NCI-H1048 (cell line): ENCODE results near the gene PECR.

Experiments
- DNase-seq: peaks from one replicate; lab custom pipeline; 2025; lab: John Stamatoyannopoulos, UW

The PECR gene

GRCh38 chr2:216071111-216071851 is 10.3 kb downstream of the PECR start:
- no peak for DNase-seq

- DNase-seq = no peak
Observed at GRCh38 chr2:216070195-216070594, 11.4 kb downstream of the PECR start.

GRCh38 chr2:216069028-216069427 is 12.6 kb downstream of the PECR start:
- no peak for DNase-seq

GRCh38 chr2:216066230-216066629 is 15.4 kb downstream of the PECR start:
- no peak for DNase-seq

GRCh38 chr2:216064665-216065064 is 16.9 kb downstream of the PECR start:
- DNase-seq = no peak

- no peak for DNase-seq
Observed at GRCh38 chr2:216064014-216064630, 17.5 kb downstream of the PECR start.

GRCh38 chr2:216059233-216059834 is 22.3 kb downstream of the PECR start:
- DNase-seq = no peak

GRCh38 chr2:216057688-216058193 is 23.9 kb downstream of the PECR start:
- DNase-seq = no peak

- no peak for DNase-seq
Observed at GRCh38 chr2:216056739-216057138, 24.9 kb downstream of the PECR start.

- DNase-seq = no peak
Observed at GRCh38 chr2:216055680-216056079, 25.9 kb downstream of the PECR start.

GRCh38 chr2:216052420-216052819 is 29.2 kb downstream of the PECR start:
- DNase-seq = no peak

GRCh38 chr2:216051350-216051749 is 30.3 kb downstream of the PECR start:
- DNase-seq = no peak

GRCh38 chr2:216049452-216049851 is 32.2 kb downstream of the PECR start:
- no peak for DNase-seq

GRCh38 chr2:216047397-216047796 is 34.2 kb downstream of the PECR start:
- no peak for DNase-seq

GRCh38 chr2:216044883-216045486 is 36.6 kb downstream of the PECR start:
- no peak for DNase-seq

- DNase-seq = no peak
Observed at GRCh38 chr2:216043949-216044348, 37.7 kb downstream of the PECR start.

- DNase-seq = no peak
Observed at GRCh38 chr2:216041438-216041837, 40.2 kb downstream of the PECR start.

GRCh38 chr2:216039918-216040317 is 41.7 kb downstream of the PECR start:
- no peak for DNase-seq

- no peak for DNase-seq
Observed at GRCh38 chr2:216034065-216034464, 47.5 kb downstream of the PECR start.

GRCh38 chr2:216033403-216033802 is 48.2 kb downstream of the PECR start:
- DNase-seq = no peak

GRCh38 chr2:216031960-216032689 is 49.5 kb downstream of the PECR start:
- no peak for DNase-seq

- DNase-seq = no peak
Observed at GRCh38 chr2:216030216-216030615, 51.4 kb downstream of the PECR start.
